HG03159 (cell line): ENCODE results near the gene WNT9B.

Experiments
- ATAC-seq: cut with Tn5 transposase; IDR thresholded peaks from one replicate; pipeline ENCODE4 v1.9.1; 2021; ENCODE audit warnings: mild to moderate bottlenecking, moderate library complexity; ENCODE audit not compliant: unreplicated experiment

The WNT9B gene

GRCh38 chr17:46851029-46851741 is at the start of gene WNT9B:
WNT9B (plus strand) TSS chr17:46851583; CDS start chr17:46851639, 56 bp downstream.
- no peak for ATAC-seq

- ATAC-seq, result no peak
Measured at GRCh38 chr17:46802800-46803199, 48.6 kb upstream of the WNT9B start.

- ATAC-seq, result no peak
Measured at GRCh38 chr17:46803544-46803943, 47.8 kb upstream of the WNT9B start.

GRCh38 chr17:46805771-46806170 is 45.6 kb upstream of the WNT9B start:
- no peak for ATAC-seq

- no peak for ATAC-seq
Measured at GRCh38 chr17:46809110-46809571, 42.2 kb upstream of the WNT9B start.

- ATAC-seq, result no peak
Measured at GRCh38 chr17:46810837-46811236, 40.5 kb upstream of the WNT9B start.

GRCh38 chr17:46811978-46812583 is 39.3 kb upstream of the WNT9B start:
- no peak for ATAC-seq

- ATAC-seq, result no peak
Measured at GRCh38 chr17:46812624-46813318, 38.6 kb upstream of the WNT9B start.

GRCh38 chr17:46813920-46814319 is 37.5 kb upstream of the WNT9B start:
- ATAC-seq, result no peak

GRCh38 chr17:46814446-46814845 is 36.9 kb upstream of the WNT9B start:
- no peak for ATAC-seq

GRCh38 chr17:46815474-46816353 is 35.7 kb upstream of the WNT9B start:
- ATAC-seq, result no peak

GRCh38 chr17:46817151-46817900 is 34.1 kb upstream of the WNT9B start:
- no peak for ATAC-seq

- ATAC-seq, result no peak
Measured at GRCh38 chr17:46817901-46818209, 33.5 kb upstream of the WNT9B start.

GRCh38 chr17:46818316-46818928 is 33.0 kb upstream of the WNT9B start, which contains the start of gene WNT3:
WNT3 (minus strand) TSS chr17:46818692; CDS start chr17:46818597, 95 bp downstream.
- ATAC-seq, result no peak

- no peak for ATAC-seq
Measured at GRCh38 chr17:46818929-46819859, 32.2 kb upstream of the WNT9B start.

GRCh38 chr17:46819906-46820351 is 31.5 kb upstream of the WNT9B start:
- no peak for ATAC-seq

GRCh38 chr17:46820592-46821450 is 30.6 kb upstream of the WNT9B start:
- no peak for ATAC-seq
